ENCODE data around the gene PCDH15.
"Not testable (repeated sequence)": the region's sequence is repeated elsewhere in the genome, so short reads cannot be mapped to it uniquely, and the experiment has no call there.

Gene PCDH15

GRCh38 chr10:54525816-54526215, 275.2 kb downstream of the PCDH15 start:
- TF ChIP-seq, protein P1, sequence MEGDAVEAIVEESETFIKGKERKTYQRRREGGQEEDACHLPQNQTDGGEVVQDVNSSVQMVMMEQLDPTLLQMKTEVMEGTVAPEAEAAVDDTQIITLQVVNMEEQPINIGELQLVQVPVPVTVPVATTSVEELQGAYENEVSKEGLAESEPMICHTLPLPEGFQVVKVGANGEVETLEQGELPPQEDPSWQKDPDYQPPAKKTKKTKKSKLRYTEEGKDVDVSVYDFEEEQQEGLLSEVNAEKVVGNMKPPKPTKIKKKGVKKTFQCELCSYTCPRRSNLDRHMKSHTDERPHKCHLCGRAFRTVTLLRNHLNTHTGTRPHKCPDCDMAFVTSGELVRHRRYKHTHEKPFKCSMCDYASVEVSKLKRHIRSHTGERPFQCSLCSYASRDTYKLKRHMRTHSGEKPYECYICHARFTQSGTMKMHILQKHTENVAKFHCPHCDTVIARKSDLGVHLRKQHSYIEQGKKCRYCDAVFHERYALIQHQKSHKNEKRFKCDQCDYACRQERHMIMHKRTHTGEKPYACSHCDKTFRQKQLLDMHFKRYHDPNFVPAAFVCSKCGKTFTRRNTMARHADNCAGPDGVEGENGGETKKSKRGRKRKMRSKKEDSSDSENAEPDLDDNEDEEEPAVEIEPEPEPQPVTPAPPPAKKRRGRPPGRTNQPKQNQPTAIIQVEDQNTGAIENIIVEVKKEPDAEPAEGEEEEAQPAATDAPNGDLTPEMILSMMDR (IDR thresholded peaks at IDR 0.05) = no peak
- H3K36me3 ChIP-seq = no peaks in the 10 kb centered on the region
- H3K4me3 ChIP-seq (ENCODE audit: low read depth in 1 of 2, low read length in 1 of 2) = no peak overlapping the region
- H3K27me3 ChIP-seq = no peaks in the 10 kb centered on the region
- H3K4me1 ChIP-seq (ENCODE audit: control insufficient read depth in 1 of 2, insufficient read depth in 1 of 2, low read depth in 1 of 2, low read length in 1 of 2) = no peaks in the 10 kb centered on the region
- no peak overlapping the region for H3K27ac ChIP-seq
- H3K9me3 ChIP-seq = no peaks in the 10 kb centered on the region

DNA sequence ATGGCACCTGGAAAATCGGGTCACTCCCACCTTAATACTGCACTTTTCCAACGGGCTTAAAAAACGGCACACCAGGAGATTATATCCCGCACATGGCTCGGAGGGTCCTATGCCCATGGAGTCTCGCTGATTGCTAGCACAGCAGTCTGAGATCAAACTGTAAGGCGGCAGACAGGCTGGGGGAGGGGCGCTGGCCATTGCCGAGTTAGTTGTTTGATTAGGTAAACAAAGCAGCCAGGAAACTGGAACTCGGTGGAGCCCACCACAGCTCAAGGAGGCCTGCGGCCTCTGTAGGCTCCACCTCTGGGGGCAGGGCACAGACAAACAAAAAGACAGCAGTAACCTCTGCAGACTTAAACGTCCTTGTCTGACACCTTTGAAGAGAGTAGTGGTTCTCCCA, 285.8 kb downstream of the PCDH15 start:
- H3K4me1 ChIP-seq (ENCODE audit: control insufficient read depth in 1 of 2, insufficient read depth in 1 of 2, low read depth in 1 of 2, low read length in 1 of 2) = not testable (repeated sequence)

GRCh38 chr10:54503863-54504262, 297.2 kb downstream of the PCDH15 start:
- H3K27ac ChIP-seq = no peak overlapping the region
- TF ChIP-seq, protein P1 (IDR thresholded peaks at IDR 0.05) = no peak
- H3K4me1 ChIP-seq (ENCODE audit: control insufficient read depth in 1 of 2, insufficient read depth in 1 of 2, low read depth in 1 of 2, low read length in 1 of 2) = no peaks in the 10 kb centered on the region
- H3K27me3 ChIP-seq = no peaks in the 10 kb centered on the region
- H3K9me3 ChIP-seq = no peaks in the 10 kb centered on the region
- no peaks in the 10 kb centered on the region for H3K36me3 ChIP-seq
- no peak overlapping the region for H3K4me3 ChIP-seq (ENCODE audit: low read depth in 1 of 2, low read length in 1 of 2)

More for the DNA sequence above, 285.8 kb downstream of the PCDH15 start:
- H3K9me3 ChIP-seq; H3K36me3 ChIP-seq; H3K27ac ChIP-seq; H3K4me3 ChIP-seq (ENCODE audit: low read depth in 1 of 2, low read length in 1 of 2); H3K27me3 ChIP-seq: not testable (repeated sequence)

GRCh38 chr10:54501929-54502328, 299.1 kb downstream of the PCDH15 start:
- no peaks in the 10 kb centered on the region for H3K36me3 ChIP-seq
- TF ChIP-seq, protein P1 (IDR thresholded peaks at IDR 0.05) = no peak
- H3K27ac ChIP-seq = no peak overlapping the region
- H3K27me3 ChIP-seq = no peaks in the 10 kb centered on the region
- no peaks in the 10 kb centered on the region for H3K9me3 ChIP-seq
- H3K4me1 ChIP-seq (ENCODE audit: control insufficient read depth in 1 of 2, insufficient read depth in 1 of 2, low read depth in 1 of 2, low read length in 1 of 2) = no peaks in the 10 kb centered on the region
- no peak overlapping the region for H3K4me3 ChIP-seq (ENCODE audit: low read depth in 1 of 2, low read length in 1 of 2)

DNA sequence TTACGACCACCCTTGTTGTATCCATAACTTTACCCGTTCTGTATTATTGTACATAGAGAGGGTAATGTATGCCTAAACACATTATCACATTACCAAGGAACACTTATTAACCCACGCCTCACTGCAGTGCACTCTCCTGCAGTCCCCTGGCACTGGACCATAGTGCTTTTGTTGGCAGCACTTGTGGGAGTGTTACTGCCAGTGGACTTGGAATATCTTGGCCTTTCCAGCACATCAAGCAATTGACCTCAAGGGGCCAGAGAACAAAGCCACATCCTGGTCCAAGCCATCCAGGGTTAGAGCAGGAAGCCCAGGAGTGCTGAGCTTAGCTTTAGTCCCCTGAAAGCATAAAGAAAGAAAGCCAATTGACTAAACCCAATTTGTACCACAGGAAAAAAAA, 304.2 kb downstream of the PCDH15 start:
- H3K4me1 ChIP-seq (ENCODE audit: control insufficient read depth in 1 of 2, insufficient read depth in 1 of 2, low read depth in 1 of 2, low read length in 1 of 2) = no peaks in the 10 kb centered on the region
- TF ChIP-seq, protein P1 (IDR thresholded peaks at IDR 0.05) = no peak
- H3K9me3 ChIP-seq = no peaks in the 10 kb centered on the region
- H3K27ac ChIP-seq = no peak overlapping the region
- H3K4me3 ChIP-seq (ENCODE audit: low read depth in 1 of 2, low read length in 1 of 2) = no peak overlapping the region
- no peaks in the 10 kb centered on the region for H3K36me3 ChIP-seq
- H3K27me3 ChIP-seq = no peaks in the 10 kb centered on the region

DNA sequence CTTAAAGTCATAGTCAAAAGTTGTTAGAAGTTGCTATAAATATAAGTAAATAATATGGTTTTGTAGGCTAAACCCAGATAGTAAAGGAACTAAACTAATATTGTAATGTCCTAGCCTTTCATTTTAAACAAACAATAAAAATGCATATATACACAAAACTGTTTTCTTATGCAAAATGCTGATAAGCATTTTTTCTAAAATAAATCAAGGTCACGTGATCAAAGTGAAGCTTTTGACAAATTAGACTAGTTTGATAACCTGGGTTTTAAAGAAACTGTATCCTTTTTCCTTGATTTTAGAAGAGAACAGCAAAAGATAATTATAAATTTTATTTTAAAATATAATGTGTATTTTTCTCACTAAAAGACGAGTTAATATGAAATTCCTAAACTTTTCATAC, 313.3 kb downstream of the PCDH15 start:
- TF ChIP-seq, protein P1 (IDR thresholded peaks at IDR 0.05) = no peak
- no peak overlapping the region for H3K27ac ChIP-seq
- H3K4me3 ChIP-seq (ENCODE audit: low read depth in 1 of 2, low read length in 1 of 2) = no peak overlapping the region
- H3K27me3 ChIP-seq = no peaks in the 10 kb centered on the region
- H3K36me3 ChIP-seq = no peaks in the 10 kb centered on the region
- no peaks in the 10 kb centered on the region for H3K4me1 ChIP-seq (ENCODE audit: control insufficient read depth in 1 of 2, insufficient read depth in 1 of 2, low read depth in 1 of 2, low read length in 1 of 2)
- no peaks in the 10 kb centered on the region for H3K9me3 ChIP-seq

Measured in neutrophil (primary cell).